Vagina (tissue), 2 donors: ENCODE results near the gene OOSP2.

Experiments used
- POLR2A ChIP-seq, 2 donors: fragments of 450-650 bp; IDR thresholded peaks; one replicate each; pipeline ENCODE4 v1.6.1; 2017; ENCODE audit warnings: antibody characterized with exemption in 2 of 2, mild to moderate bottlenecking in 2 of 2, moderate library complexity in 2 of 2
- POLR2AphosphoS5 ChIP-seq, 2 donors: sonication (generic); formaldehyde crosslinking; IDR thresholded peaks; one replicate each; pipeline ENCODE4 v1.9.0; 2017; ENCODE audit warnings: antibody characterized with exemption in 2 of 2, mild to moderate bottlenecking in 2 of 2, low read depth in 1 of 2; ENCODE audit not compliant: insufficient read depth in 1 of 2
- TF ChIP-seq, protein P1 (sequence below), 3 experiments: fragments of 450-650 bp in 2 of 3; fragments of 200-600 bp in 1 of 3; sonication (generic) in 1 of 3; IDR thresholded peaks; one replicate each; pipeline ENCODE4 v1.5.1; 2017 to 2019; ENCODE audit warnings: antibody characterized with exemption in 3 of 3, mild to moderate bottlenecking in 2 of 3, moderate library complexity in 2 of 3

DNA sequence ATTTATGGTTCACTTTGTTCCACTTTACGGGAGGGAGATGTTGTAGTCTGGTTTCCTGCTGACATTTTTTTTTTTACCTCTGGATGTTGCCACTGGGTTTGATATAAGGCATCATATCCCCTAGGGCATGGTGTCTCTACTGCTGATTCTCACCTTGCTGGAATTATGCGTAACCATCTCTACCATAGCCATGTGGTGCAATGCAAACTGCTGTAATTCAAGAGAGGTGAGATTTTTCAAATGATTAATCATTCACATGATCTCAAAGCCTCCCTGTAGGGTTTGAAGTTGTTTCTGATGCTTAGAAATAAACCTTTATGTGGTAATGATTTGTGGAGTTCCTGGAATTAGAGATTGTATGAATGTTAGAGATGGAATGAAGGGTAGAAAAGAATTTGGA lies 29.2 kb downstream of the OOSP2 start:
- TF ChIP-seq, protein P1, sequence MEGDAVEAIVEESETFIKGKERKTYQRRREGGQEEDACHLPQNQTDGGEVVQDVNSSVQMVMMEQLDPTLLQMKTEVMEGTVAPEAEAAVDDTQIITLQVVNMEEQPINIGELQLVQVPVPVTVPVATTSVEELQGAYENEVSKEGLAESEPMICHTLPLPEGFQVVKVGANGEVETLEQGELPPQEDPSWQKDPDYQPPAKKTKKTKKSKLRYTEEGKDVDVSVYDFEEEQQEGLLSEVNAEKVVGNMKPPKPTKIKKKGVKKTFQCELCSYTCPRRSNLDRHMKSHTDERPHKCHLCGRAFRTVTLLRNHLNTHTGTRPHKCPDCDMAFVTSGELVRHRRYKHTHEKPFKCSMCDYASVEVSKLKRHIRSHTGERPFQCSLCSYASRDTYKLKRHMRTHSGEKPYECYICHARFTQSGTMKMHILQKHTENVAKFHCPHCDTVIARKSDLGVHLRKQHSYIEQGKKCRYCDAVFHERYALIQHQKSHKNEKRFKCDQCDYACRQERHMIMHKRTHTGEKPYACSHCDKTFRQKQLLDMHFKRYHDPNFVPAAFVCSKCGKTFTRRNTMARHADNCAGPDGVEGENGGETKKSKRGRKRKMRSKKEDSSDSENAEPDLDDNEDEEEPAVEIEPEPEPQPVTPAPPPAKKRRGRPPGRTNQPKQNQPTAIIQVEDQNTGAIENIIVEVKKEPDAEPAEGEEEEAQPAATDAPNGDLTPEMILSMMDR (IDR thresholded peaks at IDR 0.05), result no peak
- no peak for TF ChIP-seq POLR2AphosphoS5 (IDR thresholded peaks at IDR 0.05; ENCODE audit: insufficient read depth in 1 of 2, low read depth in 1 of 2)
- no peak for TF ChIP-seq POLR2A (IDR thresholded peaks at IDR 0.05)
